KMS-11 (cell line): Measurements from ENCODE around the gene CDK14.

Experiments
- H2AFZ ChIP-seq: fragments of 200-600 bp; sonication (generic); 2 replicates; pipeline ENCODE4 v1.6.1; 2016; ENCODE audit warnings: antibody characterized with exemption, mixed run types, low read depth
- H3K27ac ChIP-seq: fragments of 200-600 bp; sonication (generic); 2 replicates; pipeline ENCODE4 v1.6.1; 2016; ENCODE audit warnings: mild to moderate bottlenecking, mixed run types
- H3K27me3 ChIP-seq: fragments of 200-600 bp; sonication (generic); 2 replicates; pipeline ENCODE4 v1.6.1; 2017; ENCODE audit warnings: mild to moderate bottlenecking, low read depth, mixed run types, moderate library complexity; ENCODE audit not compliant: insufficient read depth
- H3K36me3 ChIP-seq: fragments of 200-600 bp; sonication (generic); 2 replicates; pipeline ENCODE4 v1.6.1; 2017; ENCODE audit warnings: mild to moderate bottlenecking, mixed run types; ENCODE audit not compliant: insufficient read depth
- H3K4me1 ChIP-seq: fragments of 200-600 bp; sonication (generic); 2 replicates; pipeline ENCODE4 v1.6.1; 2016; ENCODE audit warnings: mild to moderate bottlenecking, low read depth, mixed run types; ENCODE audit not compliant: poor library complexity, severe bottlenecking
- H3K4me2 ChIP-seq: fragments of 200-600 bp; sonication (generic); 2 replicates; pipeline ENCODE4 v1.7.0; 2016; ENCODE audit warnings: mild to moderate bottlenecking, mixed run types
- H3K4me3 ChIP-seq: fragments of 200-600 bp; sonication (generic); IDR thresholded peaks from 2 replicates; pipeline ENCODE4 v1.6.1; 2017; ENCODE audit warnings: low read depth, low read length, mixed read lengths; ENCODE audit not compliant: insufficient read depth
- H3K79me2 ChIP-seq: fragments of 200-600 bp; sonication (generic); 2 replicates; pipeline ENCODE4 v1.6.1; 2016; ENCODE audit warnings: low read depth, mixed run types; ENCODE audit not compliant: insufficient read depth
- H3K9ac ChIP-seq: fragments of 200-600 bp; sonication (generic); 2 replicates; pipeline ENCODE4 v1.6.1; 2016; ENCODE audit warnings: mild to moderate bottlenecking, mixed run types
- H4K20me1 ChIP-seq: fragments of 200-600 bp; sonication (generic); 2 replicates; pipeline ENCODE4 v1.6.1; 2016; ENCODE audit warnings: mild to moderate bottlenecking, mixed run types; ENCODE audit not compliant: insufficient read depth
- CTCF ChIP-seq: fragments of 200-600 bp; sonication (generic); conservative IDR thresholded peaks from 2 replicates; pipeline ENCODE4 v1.6.1; 2017; ENCODE audit warnings: low read depth, mild to moderate bottlenecking, antibody characterized with exemption, low read length, moderate library complexity, mixed read lengths

Gene CDK14

GRCh38 chr7:91082852-91083495, 486.9 kb downstream of the CDK14 start:
- Histone ChIP-seq H3K36me3 (no peaks in the 10 kb centered on the region), H4K20me1 (no peaks in the 10 kb centered on the region), H3K9ac (no peak overlapping the region), H3K27me3 (no peaks in the 10 kb centered on the region), H3K27ac (no peak overlapping the region), H3K79me2 (no peaks in the 10 kb centered on the region), H3K4me1 (no peaks in the 10 kb centered on the region), H3K4me2 (no peak overlapping the region), H2AFZ (no peak overlapping the region), H3K4me3 (no peak overlapping the region)
- peak; percentile 72 for TF ChIP-seq CTCF

GRCh38 chr7:91083855-91084644, 487.9 kb downstream of the CDK14 start:
- H3K79me2 ChIP-seq, result no peaks in the 10 kb centered on the region
- no peak overlapping the region for H3K4me2 ChIP-seq
- H4K20me1 ChIP-seq, result no peaks in the 10 kb centered on the region
- H3K27me3 ChIP-seq, result no peaks in the 10 kb centered on the region
- H3K4me1 ChIP-seq, result no peaks in the 10 kb centered on the region
- no peak overlapping the region for H3K9ac ChIP-seq
- H3K36me3 ChIP-seq, result no peaks in the 10 kb centered on the region
- no peak for TF ChIP-seq CTCF
- no peak overlapping the region for H3K4me3 ChIP-seq
- H3K27ac ChIP-seq, result no peak overlapping the region
- H2AFZ ChIP-seq, result no peak overlapping the region

GRCh38 chr7:91085175-91085574, 489.1 kb downstream of the CDK14 start:
- Histone ChIP-seq H3K4me3 (no peak overlapping the region), H3K27me3 (no peaks in the 10 kb centered on the region), H3K27ac (no peak overlapping the region), H3K9ac (no peak overlapping the region), H3K36me3 (no peaks in the 10 kb centered on the region), H3K4me1 (no peaks in the 10 kb centered on the region), H3K4me2 (no peak overlapping the region), H2AFZ (no peak overlapping the region), H3K79me2 (no peaks in the 10 kb centered on the region), H4K20me1 (no peaks in the 10 kb centered on the region)
- no peak for TF ChIP-seq CTCF

GRCh38 chr7:91086200-91086599, 490.1 kb downstream of the CDK14 start:
- H3K79me2 ChIP-seq, result no peaks in the 10 kb centered on the region
- no peak overlapping the region for H3K4me2 ChIP-seq
- H3K36me3 ChIP-seq, result no peaks in the 10 kb centered on the region
- TF ChIP-seq CTCF, result no peak
- H4K20me1 ChIP-seq, result no peaks in the 10 kb centered on the region
- no peak overlapping the region for H3K27ac ChIP-seq
- H3K4me3 ChIP-seq, result no peak overlapping the region
- H3K4me1 ChIP-seq, result no peaks in the 10 kb centered on the region
- H2AFZ ChIP-seq, result no peak overlapping the region
- no peaks in the 10 kb centered on the region for H3K27me3 ChIP-seq
- H3K9ac ChIP-seq, result no peak overlapping the region
